Panc1 (cell line): Measurements from ENCODE around the gene TRIM25. TPM values are rescaled to one million over a fixed set of nuclear protein-coding genes. Genes with fewer than 3 reads are reported as not detected.

Source experiments
- ATAC-seq: fragments of 200-7000 bp; cut with Tn5 transposase; 2 replicates; pipeline ENCODE4 v1.9.1; 2020; ENCODE audit warnings: mild to moderate bottlenecking, moderate library complexity
- BruUV-seq: library from RNA; stranded (reverse); fragments of 400-500 nt; replicated peaks from 2 replicates; lab custom pipeline; 2021; lab: Mats Ljungman, UMichigan
- CTCF ChIA-PET: fragments of 300-600 bp; sonication (Branson Sonifier 250); formaldehyde crosslinking; loops from one replicate; lab custom pipeline; 2022; ENCODE audit warnings: antibody characterized with exemption; lab: Charles Lee
- POLR2A ChIA-PET: fragments of 300-600 bp; sonication (Branson Sonifier 250); formaldehyde crosslinking; loops from one replicate; lab custom pipeline; 2022; ENCODE audit warnings: antibody characterized with exemption; lab: Charles Lee
- DNase-seq: peaks from one replicate; pipeline ENCODE4 v3.0.0-alpha.2; 2010; ENCODE audit warnings: low read depth, low spot score
- H3K27ac ChIP-seq: 2 replicates; pipeline ENCODE4 v1.5.1; 2011; ENCODE audit warnings: mild to moderate bottlenecking, low read length, inconsistent platforms
- H3K27me3 ChIP-seq: fragments of 200-500 bp; sonication (Bioruptor generic); 2 replicates; pipeline ENCODE4 v1.6.0; 2014; ENCODE audit warnings: low read length, inconsistent platforms; ENCODE audit not compliant: control insufficient read depth, insufficient read depth
- H3K36me3 ChIP-seq: fragments of 200-500 bp; sonication (Bioruptor generic); 2 replicates; pipeline ENCODE4 v1.5.1; 2014; ENCODE audit warnings: inconsistent platforms, mild to moderate bottlenecking, low read length, moderate library complexity; ENCODE audit not compliant: control insufficient read depth, insufficient read depth
- H3K4me1 ChIP-seq: 2 replicates; pipeline ENCODE4 v1.5.1; 2011; ENCODE audit warnings: inconsistent platforms, mild to moderate bottlenecking, low read length, moderate library complexity; ENCODE audit not compliant: control insufficient read depth, insufficient read depth
- H3K4me3 ChIP-seq, 2 experiments: 2 replicates each; pipeline ENCODE4 v1.5.1; 2011 to 2012; ENCODE audit warnings: low read depth in 2 of 2, low read length in 2 of 2, mild to moderate bottlenecking in 2 of 2, inconsistent platforms in 1 of 2, moderate library complexity in 1 of 2
- H3K9me3 ChIP-seq: fragments of 200-500 bp; sonication (Bioruptor generic); 2 replicates; pipeline ENCODE4 v1.5.1; 2014; ENCODE audit warnings: low read depth, mild to moderate bottlenecking, inconsistent platforms, low read length, moderate library complexity; ENCODE audit not compliant: control insufficient read depth, insufficient read depth
- POLR2AphosphoS5 ChIP-seq: IDR thresholded peaks from 2 replicates; pipeline ENCODE4 v1.6.1; 2012; ENCODE audit warnings: mild to moderate bottlenecking, low read depth, low read length, moderate library complexity
- SIN3A ChIP-seq: IDR thresholded peaks from 2 replicates; pipeline ENCODE4 v1.6.1; 2012; ENCODE audit warnings: low read depth, mild to moderate bottlenecking, low read length, moderate library complexity, borderline replicate concordance; ENCODE audit not compliant: insufficient read depth
- TCF7L2 ChIP-seq: IDR thresholded peaks from 2 replicates; pipeline ENCODE4 v1.6.1; 2011; ENCODE audit warnings: mild to moderate bottlenecking, low read depth, low read length, inconsistent platforms
- in situ Hi-C: cut with HindIII; loops from 2 replicates; pipeline ENCODE4 v1.10.0; 2016; ENCODE audit warnings: low sequenced_read_pairs, low pct_unique_long_range_greater_than_20kb
- intact Hi-C: fragments of 100-400 bp; cut with micrococcal nuclease; formaldehyde crosslinking; loops from one replicate; pipeline ENCODE4 v1.10.0; 2022; ENCODE audit not compliant: unreplicated experiment
- total RNA-seq: library from RNA; stranded (reverse); gene quantifications from one replicate; pipeline ENCODE4 v1.2.1, GENCODE V29; 2021; ENCODE audit not compliant: unreplicated experiment
- TF ChIP-seq, protein P1 (sequence below): fragments of 450-650 bp; IDR thresholded peaks from 2 replicates; pipeline ENCODE4 v1.5.1; 2017; ENCODE audit warnings: mild to moderate bottlenecking
- TF ChIP-seq, protein P2 (sequence below), 2 experiments: IDR thresholded peaks; 2 replicates each; pipeline ENCODE4 v1.6.1; 2011 to 2012; ENCODE audit warnings: low read depth in 2 of 2, control low read depth in 1 of 2, low read length in 1 of 2, mild to moderate bottlenecking in 1 of 2, moderate library complexity in 1 of 2; ENCODE audit not compliant: insufficient read depth in 1 of 2

TRIM25 gene
- total RNA-seq, 1 experiment from 2014 or later = 73.2 TPM

DNA sequence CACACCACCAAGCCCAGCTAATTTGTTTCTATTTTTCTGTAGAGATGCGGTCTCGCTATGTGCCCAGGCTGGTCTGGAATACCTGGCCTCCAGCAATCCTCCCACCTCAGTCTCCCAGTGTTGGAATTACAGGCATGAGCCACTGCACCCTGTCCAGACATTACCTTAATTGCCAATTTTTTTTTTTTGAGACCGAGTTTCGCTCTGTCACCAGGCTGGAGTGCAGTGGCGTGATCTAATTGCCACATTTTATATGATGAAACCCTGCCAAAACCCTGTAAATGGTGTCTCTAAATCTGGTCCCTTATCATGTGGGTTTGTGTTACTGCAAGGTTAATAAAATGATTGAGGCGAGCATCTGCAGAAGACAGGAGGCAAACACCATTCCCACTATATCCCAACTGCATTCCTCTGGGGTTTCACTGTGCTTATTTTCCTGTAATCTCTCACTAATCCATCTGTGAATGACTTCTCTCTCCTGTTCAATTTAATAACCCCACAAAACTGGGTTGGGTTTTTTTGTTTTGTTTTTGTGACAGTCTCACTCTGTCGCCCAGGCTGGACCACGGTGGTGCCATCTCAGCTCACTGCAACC lies 19.4 kb upstream of the TRIM25 start:
- TF ChIP-seq, protein P1, sequence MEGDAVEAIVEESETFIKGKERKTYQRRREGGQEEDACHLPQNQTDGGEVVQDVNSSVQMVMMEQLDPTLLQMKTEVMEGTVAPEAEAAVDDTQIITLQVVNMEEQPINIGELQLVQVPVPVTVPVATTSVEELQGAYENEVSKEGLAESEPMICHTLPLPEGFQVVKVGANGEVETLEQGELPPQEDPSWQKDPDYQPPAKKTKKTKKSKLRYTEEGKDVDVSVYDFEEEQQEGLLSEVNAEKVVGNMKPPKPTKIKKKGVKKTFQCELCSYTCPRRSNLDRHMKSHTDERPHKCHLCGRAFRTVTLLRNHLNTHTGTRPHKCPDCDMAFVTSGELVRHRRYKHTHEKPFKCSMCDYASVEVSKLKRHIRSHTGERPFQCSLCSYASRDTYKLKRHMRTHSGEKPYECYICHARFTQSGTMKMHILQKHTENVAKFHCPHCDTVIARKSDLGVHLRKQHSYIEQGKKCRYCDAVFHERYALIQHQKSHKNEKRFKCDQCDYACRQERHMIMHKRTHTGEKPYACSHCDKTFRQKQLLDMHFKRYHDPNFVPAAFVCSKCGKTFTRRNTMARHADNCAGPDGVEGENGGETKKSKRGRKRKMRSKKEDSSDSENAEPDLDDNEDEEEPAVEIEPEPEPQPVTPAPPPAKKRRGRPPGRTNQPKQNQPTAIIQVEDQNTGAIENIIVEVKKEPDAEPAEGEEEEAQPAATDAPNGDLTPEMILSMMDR = no peak
- TF ChIP-seq, protein P2, sequence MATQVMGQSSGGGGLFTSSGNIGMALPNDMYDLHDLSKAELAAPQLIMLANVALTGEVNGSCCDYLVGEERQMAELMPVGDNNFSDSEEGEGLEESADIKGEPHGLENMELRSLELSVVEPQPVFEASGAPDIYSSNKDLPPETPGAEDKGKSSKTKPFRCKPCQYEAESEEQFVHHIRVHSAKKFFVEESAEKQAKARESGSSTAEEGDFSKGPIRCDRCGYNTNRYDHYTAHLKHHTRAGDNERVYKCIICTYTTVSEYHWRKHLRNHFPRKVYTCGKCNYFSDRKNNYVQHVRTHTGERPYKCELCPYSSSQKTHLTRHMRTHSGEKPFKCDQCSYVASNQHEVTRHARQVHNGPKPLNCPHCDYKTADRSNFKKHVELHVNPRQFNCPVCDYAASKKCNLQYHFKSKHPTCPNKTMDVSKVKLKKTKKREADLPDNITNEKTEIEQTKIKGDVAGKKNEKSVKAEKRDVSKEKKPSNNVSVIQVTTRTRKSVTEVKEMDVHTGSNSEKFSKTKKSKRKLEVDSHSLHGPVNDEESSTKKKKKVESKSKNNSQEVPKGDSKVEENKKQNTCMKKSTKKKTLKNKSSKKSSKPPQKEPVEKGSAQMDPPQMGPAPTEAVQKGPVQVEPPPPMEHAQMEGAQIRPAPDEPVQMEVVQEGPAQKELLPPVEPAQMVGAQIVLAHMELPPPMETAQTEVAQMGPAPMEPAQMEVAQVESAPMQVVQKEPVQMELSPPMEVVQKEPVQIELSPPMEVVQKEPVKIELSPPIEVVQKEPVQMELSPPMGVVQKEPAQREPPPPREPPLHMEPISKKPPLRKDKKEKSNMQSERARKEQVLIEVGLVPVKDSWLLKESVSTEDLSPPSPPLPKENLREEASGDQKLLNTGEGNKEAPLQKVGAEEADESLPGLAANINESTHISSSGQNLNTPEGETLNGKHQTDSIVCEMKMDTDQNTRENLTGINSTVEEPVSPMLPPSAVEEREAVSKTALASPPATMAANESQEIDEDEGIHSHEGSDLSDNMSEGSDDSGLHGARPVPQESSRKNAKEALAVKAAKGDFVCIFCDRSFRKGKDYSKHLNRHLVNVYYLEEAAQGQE (IDR thresholded peaks at IDR 0.05; ENCODE audit: insufficient read depth in 1 of 2, low read depth in 2 of 2, low read length in 1 of 2) = no peak
- TF ChIP-seq SIN3A (no peak), POLR2AphosphoS5 (no peak), TCF7L2 (no peak)
- intact Hi-C loops (no loop called here), in situ Hi-C loops (no loop called here)
- ChIA-PET CTCF (interaction anchor here (0.6 kb wide), 1 partner anchor 115 kb away, joined by 6 read pairs; no protein-coding TSS in a partner anchor), POLR2A (no interaction called here)
- no TSS peak for BruUV-seq
- Histone ChIP-seq H3K4me1 (peaks cover 7% of the 10 kb centered on the region), H3K36me3 (no peaks in the 10 kb centered on the region), H3K9me3 (peaks cover 28% of the 10 kb centered on the region; the same call in 1 of the 2 replicates), H3K27ac (no peak overlapping the region), H3K27me3 (no peaks in the 10 kb centered on the region), H3K4me3 (no peak overlapping the region)
- no peak for ATAC-seq
- no peak for DNase-seq

DNA sequence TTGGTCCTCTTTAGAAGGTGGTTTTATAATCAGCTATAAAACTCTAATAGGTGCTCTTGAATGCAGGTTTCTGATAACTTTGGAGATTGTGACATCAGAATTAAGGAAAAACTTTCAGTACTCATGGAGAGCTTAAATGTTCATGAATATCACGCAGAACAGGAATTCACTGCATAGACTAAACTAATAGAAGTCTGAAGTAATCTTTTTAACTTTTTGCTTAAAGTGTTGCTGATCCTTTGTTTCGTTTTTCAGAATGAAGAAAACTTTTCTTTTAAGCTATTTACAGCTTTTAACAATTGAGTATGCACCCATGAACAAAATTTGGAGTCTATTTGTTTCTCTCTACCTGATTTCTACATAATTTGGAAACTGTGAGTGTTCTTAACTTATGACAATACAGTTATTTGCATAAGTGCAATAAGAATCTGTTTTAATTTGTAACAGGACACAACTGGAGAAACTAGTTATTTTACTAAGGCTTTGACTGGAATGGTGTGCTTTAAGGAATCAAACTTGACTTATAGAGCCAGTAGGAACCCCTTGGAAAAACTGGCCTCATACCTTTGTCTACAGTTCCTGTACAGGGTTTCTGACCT lies 17.0 kb upstream of the TRIM25 start:
- in situ Hi-C loops = no loop called here
- intact Hi-C loops = no loop called here
- Histone ChIP-seq H3K4me3 (no peak overlapping the region), H3K4me1 (no peaks in the 10 kb centered on the region), H3K36me3 (no peaks in the 10 kb centered on the region), H3K9me3 (peaks cover 28% of the 10 kb centered on the region; the same call in 1 of the 2 replicates), H3K27ac (no peak overlapping the region), H3K27me3 (no peaks in the 10 kb centered on the region)
- TF ChIP-seq, protein P2 (IDR thresholded peaks at IDR 0.05; ENCODE audit: insufficient read depth in 1 of 2, low read depth in 2 of 2, low read length in 1 of 2) = no peak
- TF ChIP-seq SIN3A (no peak), TCF7L2 (no peak), POLR2AphosphoS5 (no peak)
- no peak for DNase-seq
- no TSS peak for BruUV-seq
- no peak for ATAC-seq
- ChIA-PET CTCF (no interaction called here), POLR2A (interaction anchor here (0.6 kb wide), 1 partner anchor 535 kb away, joined by 3 read pairs; no protein-coding TSS in a partner anchor)
